HG03520 (cell line): Measurements from ENCODE around the gene MPV17L2.

ENCODE experiments used
- ATAC-seq: cut with Tn5 transposase; IDR thresholded peaks from one replicate; pipeline ENCODE4 v1.9.1; 2021; ENCODE audit warnings: mild to moderate bottlenecking, moderate library complexity; ENCODE audit not compliant: unreplicated experiment

MPV17L2 gene

DNA sequence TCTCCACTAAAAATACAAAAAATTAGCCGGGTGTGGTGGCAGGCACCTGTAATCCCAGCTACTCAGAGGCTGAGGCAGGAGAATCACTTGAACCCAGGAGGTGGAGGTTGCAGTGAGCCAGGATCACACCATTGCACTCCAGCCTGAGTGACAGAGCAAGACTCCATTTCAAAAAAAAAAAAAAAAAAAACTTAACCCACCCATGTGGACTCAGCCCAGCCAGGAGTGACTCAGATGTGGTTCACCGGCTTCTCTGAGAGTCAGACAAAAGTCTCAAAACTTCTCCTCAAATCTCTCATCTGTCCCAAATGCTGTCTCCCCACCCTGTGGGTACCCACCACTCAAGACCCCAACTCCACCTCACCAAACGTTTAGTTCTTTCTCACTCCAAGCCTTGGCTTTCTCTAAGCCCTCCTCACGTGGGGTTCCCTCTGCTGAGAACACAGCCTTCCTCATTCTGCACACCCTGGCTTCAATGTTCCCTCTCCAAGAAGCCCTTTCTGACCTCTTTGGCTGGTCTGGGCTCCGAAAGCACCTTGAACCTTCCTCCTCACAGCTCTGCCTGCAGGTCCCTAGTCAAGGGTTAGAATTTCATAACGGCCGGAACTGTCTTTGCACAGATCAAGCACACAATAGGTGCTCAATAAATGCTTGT is 21.9 kb downstream of the MPV17L2 start:
- no peak for ATAC-seq

DNA sequence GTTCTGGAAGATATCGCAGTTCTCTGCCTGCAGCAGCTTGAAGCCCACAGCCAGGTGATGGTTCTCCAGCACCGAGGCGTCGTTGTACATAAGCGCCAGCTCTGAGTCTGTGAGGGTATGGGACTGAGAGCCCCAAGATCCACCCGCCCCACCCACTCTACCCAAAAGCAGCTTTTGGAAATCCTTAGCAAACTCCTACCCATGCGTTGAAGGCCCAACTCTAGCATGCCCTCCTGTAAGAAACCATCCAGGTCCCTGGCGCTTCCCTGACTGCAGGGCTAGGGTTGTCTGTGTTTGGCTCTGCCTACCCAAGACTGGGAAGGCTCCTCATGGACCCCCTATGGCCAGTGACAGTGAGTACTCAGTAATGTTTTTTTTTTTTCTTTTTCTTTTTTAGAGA is 23.8 kb downstream of the MPV17L2 start:
- ATAC-seq, result no peak

DNA sequence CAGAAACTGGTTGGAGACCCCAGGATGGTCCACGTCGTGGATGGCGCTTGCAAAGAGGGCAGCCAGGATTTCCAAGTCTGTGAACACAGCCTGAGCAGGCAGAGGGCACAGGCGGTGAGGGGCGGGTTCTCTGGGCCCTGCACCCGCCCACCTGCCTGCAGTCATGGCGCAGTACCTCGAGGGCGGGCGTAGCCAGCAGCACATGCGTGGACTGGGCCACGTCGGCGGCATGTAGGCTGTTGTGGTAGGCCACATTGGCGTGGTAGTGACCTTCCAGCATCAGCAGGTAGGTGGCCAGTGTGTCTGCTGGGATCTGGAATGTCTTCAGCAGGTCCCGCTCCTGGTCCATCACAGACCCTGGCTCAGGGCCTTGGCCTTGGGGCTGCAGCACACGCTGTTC is 25.1 kb downstream of the MPV17L2 start:
- ATAC-seq, result no peak

DNA sequence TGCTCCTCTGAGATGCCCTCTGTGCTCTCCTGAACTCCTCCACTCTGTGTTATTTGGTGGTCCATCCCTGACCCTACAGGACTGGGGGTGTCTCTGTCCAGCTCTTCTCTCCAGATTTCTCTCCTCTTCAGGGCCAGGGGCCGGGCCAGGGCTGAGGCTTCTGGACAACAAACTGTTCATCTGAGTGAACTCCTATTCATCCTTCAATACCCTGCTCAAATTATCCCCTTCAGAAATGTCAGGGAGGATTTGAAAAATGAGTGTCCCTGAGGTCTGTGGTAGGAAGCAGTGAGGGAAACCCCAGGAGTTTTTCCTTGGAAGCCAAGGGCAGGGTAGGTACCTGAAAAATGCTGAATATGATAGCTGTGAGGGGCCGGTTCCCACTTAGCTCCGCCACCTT is 25.6 kb downstream of the MPV17L2 start:
- no peak for ATAC-seq

DNA sequence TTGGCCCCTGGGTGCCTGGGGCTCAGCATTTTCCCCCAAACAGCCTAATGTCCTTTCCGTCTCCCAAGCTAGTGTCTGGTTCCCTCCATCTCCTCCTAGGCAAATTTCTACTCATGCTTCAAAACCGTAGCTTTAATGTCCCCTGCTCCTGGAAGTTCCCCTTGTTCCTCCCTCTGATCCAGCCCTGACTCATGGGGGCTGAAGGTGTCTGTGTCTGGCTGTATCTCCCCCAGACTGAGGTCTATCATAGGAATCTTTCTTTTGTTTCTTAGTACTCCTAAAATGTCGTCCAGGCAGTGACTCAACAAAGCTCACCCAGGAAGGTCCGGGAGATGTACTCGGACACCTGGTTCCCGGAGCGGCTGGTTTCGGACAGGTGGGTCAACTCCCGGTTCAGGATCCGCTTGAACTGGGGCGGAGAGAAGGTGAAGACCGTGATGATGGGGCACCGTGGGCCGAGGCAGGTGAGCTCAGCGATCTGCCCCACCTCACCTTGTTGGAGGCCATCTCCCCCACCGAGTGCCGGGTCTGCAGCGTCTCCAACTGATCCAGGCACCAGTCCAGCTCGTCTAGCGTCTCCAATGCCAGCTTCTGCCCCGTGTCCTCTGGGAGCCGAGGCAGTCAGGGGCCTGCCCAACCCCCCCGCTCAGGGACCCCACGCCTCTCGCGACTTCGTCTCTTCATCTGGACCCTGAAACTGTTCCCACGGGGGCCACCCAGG is 27.1 kb downstream of the MPV17L2 start:
- no peak for ATAC-seq

DNA sequence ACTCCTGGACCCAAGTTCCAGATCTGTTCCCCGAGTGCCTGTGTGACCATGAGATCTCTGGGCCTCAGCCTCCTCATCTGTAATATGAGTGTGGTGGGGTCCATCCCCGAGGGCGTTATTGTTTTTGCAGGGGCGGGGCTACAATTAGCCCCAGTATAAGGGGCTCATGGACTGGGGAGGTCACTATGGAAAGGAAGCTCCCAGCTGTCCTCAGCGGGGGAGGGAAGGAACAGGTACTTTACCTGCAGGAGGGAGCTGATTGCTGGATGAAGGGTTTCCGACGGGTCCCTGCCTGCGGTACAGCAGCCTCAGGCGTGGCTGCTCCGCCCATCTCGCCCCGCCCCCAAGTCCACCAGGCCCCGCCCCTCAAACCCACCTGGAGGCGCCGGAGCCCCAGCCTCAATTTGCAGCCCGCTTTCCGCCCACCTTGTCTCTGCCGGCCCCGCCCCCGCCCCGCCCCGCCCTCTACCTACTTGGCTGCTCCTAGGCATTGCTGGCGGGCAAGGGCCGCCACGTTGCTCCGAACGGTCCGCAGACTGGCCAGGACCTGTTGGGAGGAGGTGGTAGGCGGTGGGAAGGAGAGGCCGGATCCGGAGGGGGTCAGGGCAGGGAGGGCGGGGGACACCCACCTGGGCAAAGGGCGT is 27.7 kb downstream of the MPV17L2 start:
- no peak for ATAC-seq

DNA sequence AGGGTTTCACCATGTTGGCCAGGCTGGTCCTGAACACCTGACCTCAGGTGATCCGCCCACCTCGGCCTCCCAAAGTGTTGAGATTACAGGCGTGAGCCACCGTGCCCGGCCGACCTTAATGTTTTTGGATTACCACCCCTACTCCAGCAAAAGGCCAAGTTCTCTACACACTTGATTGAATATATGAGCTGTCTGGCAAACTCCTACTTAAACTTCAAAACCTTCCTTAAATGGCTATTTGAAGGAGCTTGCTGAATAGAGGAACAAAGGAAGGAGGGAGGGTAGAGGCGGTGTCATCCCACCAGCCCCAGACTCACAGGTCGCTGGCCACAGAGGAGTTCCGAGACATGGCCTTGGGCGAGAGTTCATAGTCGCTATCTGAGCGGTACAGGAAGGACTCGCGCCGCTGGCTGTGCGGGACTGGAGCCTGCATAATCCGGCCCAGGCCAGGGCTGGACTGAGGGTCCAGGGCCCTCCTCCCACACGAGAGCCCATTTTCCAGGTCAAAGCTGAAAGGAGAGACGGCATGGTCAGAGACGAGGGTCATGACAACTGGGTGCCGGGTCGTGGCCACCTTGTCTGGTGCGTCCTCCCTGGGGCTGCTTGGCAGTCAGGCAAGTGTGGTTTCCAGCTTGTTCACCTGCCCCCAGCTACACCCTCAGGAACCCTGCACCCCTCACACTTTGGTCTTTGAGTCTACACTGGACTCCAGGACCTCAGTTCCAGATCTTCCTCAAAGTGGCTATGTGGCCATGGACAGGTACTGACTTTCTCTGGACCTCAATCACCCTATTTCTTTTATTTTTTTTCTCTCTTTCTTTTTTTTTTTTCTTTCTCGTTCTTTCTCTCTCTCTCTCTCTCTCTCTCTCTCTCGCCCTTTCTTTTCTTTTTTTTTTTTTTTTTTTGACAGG is 29.1 kb downstream of the MPV17L2 start:
- no peak for ATAC-seq

DNA sequence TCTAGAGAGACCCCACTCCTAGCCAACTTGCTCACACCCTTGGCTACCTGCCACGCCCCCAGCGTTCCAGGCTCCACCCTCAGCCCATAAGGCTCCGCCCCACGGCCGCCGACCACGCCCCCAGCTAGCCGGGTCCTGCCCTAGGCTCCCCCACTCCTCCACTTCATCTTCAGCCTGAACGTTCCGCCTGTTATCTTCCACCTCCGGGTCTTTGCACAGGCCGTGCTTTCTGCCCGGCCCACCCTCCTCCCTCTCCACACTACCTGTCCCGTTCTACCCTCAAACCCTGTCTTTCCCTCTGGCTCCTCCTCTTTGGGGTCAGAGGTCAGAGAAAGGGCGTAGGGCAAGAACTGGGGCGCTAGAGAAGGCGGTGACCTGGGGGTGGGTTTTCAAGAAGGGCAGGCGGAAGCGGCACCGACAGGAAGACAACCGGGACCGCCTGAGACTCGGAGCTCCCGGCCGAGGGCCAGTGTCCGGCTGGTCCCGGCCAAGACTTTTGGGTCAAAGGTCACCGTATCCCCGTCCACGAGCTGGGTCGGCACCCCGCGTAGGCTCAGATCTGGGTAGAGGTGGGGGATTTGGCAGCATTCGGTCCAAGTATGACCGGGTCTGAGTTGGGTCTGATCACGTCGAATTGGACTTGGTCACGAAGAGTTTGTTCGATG is 31.0 kb downstream of the MPV17L2 start:
- no peak for ATAC-seq

DNA sequence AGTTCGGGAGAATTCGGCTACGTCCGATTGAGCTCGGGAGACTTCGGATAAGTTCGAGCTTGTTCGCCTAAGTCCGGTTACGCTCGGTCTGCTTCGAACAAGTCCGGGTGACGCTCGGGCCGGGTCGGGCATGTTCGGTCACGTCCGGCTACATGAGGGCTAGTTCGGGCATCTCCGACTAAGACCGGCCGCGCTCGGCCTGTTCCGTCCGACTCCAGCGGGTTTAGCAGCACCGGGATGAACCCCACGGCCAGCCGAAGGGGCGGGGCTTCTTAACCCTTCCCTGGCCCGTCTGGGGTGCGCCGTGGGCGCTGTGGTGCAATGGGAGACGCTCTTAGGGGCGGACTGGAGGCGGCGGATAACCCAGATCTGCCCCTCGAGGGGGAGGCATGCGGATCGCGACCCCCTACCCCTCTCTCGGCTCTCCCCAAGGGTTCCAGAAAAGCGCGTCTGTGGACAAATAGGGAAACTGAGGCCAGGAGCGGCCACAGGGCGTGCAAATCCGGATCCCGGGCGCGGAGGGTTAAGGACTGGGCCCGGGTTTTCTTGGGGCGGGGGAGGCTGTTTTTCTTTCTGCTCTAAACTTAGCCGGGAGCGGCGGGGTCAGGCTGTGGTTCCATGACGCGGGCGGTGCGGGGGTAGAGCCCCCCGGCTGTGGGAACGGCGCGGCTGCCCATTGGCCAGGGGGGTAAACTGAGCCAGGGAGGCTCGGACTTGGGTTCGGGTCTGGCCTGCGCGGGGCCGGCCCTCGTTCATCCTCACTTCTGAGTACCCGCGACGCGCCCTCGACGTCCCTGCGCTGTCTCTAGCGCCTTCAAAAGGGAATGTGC is 31.7 kb downstream of the MPV17L2 start:
- ATAC-seq, result peak; percentile 86

DNA sequence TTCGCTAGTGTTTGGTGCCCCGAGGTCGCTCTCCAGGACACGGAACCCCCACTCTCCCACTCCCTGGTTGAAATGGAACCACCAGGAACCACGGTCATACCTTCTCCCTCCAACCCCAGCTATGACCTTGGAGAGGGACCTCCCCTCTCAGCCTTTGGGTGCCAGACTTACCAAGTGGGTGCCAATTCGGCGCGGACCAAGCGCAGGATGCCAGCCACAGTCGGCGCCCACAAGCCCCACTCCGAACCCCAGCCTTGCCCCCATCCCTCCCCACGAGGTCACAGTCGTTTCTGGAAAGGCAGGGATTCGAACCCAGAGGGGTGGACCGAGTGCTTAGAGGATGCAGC is 32.3 kb downstream of the MPV17L2 start:
- no peak for ATAC-seq

DNA sequence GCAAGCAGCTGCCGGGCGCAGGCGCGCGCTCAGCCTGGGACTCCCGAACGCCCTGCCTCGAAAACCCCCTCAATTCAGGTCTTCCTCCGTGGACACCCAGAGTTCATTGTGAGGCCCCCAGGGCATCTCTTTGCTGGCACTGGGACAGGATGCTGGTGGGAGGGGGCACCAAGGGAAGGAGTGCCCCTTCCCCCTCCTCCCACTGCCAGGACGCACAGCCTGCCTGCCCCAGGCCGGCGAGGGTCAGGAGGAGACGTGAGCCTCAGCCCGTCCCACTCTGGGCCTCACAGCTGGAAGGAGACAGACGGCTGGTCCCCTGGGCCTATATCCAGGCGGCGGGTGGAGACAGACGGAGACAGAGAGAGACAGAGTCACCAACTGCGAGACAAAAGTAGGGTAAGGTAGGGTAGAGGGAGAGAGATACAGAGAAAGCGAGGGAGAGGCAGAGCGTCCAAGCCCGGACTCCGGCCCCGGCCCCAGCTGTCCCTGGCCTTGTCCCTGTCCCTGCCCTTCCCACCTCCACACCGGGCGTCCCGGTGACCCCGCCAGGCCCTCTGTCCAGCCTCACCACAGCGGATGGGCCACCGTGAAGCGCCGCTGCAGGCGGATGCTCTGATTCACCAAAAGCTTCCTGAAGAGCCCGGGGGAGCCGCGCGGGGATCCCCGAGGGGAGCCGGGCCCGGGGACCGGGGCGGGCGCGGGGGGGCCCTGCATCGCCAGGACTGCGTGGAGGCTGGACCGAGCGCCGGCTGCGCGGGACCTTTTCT is 32.9 kb downstream of the MPV17L2 start, which contains the start of gene PDE4C:
TSS of gene PDE4C (minus strand) at position 737 of the 767 bp plus-strand sequence. CDS start at position 714, 23 bp downstream.
- no peak for ATAC-seq

DNA sequence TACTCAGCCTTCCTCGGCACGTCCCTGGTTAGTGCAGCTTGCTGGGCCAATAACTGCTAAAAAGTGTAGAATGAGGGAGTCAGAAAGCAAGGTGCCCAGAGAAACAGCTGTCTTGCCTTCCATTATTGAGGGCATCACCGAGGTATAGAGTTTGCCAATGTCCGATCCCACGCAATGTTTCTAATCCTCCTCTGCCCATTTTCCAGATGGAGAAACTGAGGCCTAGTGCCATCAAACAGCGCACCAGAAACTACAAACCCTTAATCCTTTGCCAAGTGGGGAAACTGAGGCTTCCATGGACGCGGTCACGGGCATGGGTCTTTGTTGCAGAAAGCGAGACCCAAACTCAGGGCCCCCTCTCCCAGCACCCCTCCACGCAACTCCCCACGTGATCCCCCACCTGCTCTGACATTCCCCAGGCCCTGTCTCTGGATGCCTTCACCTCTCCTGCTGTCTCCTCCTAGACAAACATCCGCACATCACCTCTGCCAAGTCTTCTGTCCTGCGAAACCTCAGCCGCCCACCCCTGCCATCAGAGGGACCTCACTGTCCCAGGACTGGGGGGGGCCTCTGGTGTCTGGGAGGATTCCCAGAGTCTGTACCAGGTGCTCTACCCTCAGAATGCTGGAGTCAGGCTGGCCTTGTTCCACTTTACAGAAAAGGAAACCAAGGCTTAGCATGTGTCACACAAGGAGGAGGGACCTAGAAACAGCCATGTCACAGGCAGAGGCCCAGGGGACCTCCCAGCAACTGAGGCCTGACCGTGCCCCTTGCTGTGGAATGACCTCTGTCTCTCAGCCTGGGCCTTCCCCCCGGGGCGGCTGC is 34.1 kb downstream of the MPV17L2 start:
- no peak for ATAC-seq

DNA sequence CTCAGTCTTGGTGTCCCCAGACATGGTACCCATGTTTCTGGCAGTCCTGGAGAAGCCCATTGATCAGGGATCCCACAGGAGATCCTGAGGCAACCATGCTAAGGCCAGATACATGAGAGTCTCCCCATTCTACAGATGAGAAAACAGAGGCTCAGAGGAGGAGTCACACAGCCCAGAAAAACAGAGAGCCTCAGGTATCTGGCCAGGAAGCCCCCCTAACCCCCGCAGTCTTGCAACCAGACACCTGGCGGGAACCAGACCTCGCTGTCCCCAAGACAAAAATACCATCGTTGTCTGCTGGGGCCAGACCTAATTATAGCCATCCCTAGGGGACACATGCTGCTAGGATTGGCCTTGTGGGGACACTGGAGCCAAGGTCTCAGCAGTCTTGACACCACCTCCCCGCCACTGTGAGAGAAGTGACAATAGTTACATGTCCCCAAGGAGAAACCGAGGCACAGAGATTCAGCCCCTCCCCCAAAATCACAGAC is 34.8 kb downstream of the MPV17L2 start:
- no peak for ATAC-seq

DNA sequence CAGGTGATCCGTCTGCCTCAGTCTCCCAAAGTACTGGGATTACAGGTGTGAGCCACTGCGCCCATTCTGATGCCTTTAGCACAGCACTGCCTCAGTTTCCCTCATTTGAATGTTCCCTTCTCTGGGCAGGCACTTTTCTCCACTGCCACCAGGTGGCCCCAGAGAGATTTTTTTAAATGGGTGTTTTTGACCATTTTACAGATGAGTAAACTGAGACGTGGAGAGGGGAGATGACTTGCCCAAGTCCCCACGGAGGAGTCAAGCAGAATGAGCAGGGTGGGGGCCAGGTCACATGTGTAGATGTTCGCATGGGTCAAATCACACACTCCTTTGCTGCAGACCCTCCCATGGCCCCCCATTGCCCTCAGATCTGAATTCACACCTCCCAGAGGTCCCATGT is 36.5 kb downstream of the MPV17L2 start:
- no peak for ATAC-seq

DNA sequence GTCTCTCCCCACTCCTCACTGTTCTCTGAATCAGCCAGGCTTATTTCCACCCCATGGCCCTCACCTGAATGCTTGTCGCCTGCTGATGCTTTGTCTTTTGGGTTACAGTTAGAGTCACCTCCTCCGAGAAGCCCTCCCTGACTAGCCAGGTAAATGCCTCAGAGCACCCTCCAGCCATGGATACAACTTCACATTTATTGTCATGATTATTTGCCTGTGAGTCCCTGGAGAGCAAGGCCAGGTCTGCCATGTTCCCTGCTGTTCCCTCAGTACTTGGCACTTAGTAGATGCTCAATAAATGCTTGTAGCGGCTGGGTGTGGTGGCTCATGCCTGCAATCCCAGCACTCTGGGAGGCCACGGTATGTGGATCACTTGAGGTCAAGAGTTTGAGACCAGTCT is 36.9 kb downstream of the MPV17L2 start:
- no peak for ATAC-seq

DNA sequence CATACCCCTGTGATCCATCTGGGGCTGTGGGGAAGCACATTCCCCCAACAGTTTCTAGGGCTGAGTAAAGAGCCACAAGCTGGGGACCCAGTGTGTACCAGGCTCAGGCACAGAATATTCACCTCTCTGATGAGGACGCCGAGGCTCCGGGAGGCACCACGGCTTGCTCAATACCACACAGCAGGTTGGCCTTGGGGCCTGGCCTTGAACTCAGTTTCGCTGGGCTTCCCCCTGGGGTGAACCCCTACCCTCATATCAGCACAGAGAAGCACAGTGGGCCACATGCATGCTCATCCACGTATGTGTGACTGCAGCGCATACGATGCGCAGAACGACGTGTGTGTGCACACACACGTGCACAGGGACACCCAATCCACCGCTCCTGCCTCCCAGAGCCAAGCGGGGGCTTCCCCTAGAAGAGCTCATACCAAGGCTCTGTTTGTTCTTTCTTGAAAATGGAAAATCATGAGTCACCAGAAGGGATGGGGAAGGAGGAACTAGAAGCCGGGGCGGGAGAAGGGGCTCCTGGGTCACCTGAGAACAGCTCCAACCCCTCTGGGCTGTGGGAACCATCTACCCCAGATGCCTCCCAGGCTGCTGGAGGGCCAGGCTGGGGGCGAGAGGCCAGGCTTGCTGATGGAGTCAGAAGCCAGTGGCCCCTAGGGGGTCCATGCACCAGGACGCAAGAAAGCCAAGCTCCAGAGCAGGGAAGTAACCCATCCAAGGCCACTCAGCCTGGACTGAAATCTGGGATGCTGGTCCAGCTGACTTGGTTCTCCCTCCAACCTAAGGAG is 38.1 kb downstream of the MPV17L2 start:
- no peak for ATAC-seq

DNA sequence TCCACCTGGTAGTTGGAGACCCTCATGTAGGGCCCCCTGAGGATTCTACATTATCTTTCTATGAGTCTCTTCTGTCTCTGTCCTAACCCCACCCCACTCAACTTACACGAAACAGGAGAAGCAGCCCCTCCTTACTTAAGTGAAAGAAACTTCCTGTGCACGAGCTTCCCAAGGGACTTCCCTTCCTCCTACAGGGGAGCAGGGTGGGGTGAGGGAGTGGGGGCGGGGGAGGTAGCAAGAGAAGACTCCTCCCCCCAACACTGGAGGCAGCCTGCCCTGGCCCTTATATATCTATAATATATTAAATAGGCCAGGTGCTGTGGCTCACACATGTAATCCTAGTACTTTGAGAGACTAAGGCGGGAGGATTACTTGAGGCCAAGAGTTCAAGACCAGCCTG is 38.8 kb downstream of the MPV17L2 start:
- ATAC-seq, result no peak
